NCI-H524 treated with DMSO at 0.1 percent for 48 hours (cell line): Measurements from ENCODE around the gene SCN4B.

Experiments used
- DNase-seq: peaks from one replicate; lab custom pipeline; 2025; lab: John Stamatoyannopoulos, UW

SCN4B gene

GRCh38 chr11:118174006-118174567 lies 21.5 kb upstream of the SCN4B start:
- DNase-seq: no peak

- DNase-seq: no peak
Observed at GRCh38 chr11:118172356-118172755, 19.7 kb upstream of the SCN4B start.

GRCh38 chr11:118171269-118172062 lies 18.8 kb upstream of the SCN4B start:
- DNase-seq: no peak

GRCh38 chr11:118170882-118171268 lies 18.3 kb upstream of the SCN4B start:
- peak; percentile 21 for DNase-seq

- no peak for DNase-seq
Observed at GRCh38 chr11:118170231-118170630, 17.6 kb upstream of the SCN4B start.

GRCh38 chr11:118169300-118170140 lies 16.9 kb upstream of the SCN4B start:
- no peak for DNase-seq

- DNase-seq: no peak
Observed at GRCh38 chr11:118168751-118169150, 16.1 kb upstream of the SCN4B start.

GRCh38 chr11:118168316-118168715 lies 15.7 kb upstream of the SCN4B start:
- no peak for DNase-seq

GRCh38 chr11:118167906-118168305 lies 15.3 kb upstream of the SCN4B start:
- no peak for DNase-seq

GRCh38 chr11:118167253-118167652 lies 14.6 kb upstream of the SCN4B start:
- no peak for DNase-seq

GRCh38 chr11:118166641-118167040 lies 14.0 kb upstream of the SCN4B start:
- no peak for DNase-seq

GRCh38 chr11:118164885-118165284 lies 12.3 kb upstream of the SCN4B start:
- no peak for DNase-seq

- no peak for DNase-seq
Observed at GRCh38 chr11:118163494-118163893, 10.9 kb upstream of the SCN4B start.

- no peak for DNase-seq
Observed at GRCh38 chr11:118162846-118163245, 10.2 kb upstream of the SCN4B start.

- DNase-seq: no peak
Observed at GRCh38 chr11:118161786-118162185, 9.2 kb upstream of the SCN4B start.

- no peak for DNase-seq
Observed at GRCh38 chr11:118157186-118157895, 4.7 kb upstream of the SCN4B start.

- DNase-seq: no peak
Observed at GRCh38 chr11:118156531-118157185, 4.0 kb upstream of the SCN4B start.

- no peak for DNase-seq
Observed at GRCh38 chr11:118155776-118156530, 3.3 kb upstream of the SCN4B start.

- DNase-seq: no peak
Observed at GRCh38 chr11:118154641-118155040, 2.0 kb upstream of the SCN4B start.

- no peak for DNase-seq
Observed at GRCh38 chr11:118153976-118154375, 1.4 kb upstream of the SCN4B start.

- no peak for DNase-seq
Observed at GRCh38 chr11:118153516-118153915, 893 bp upstream of the SCN4B start.
